ENCODE data around the gene CPM.
"Not testable (repeated sequence)": the region's sequence is repeated elsewhere in the genome, so short reads cannot be mapped to it uniquely, and the experiment has no call there.

The CPM gene

GRCh38 chr12:68824131-68824530, 108.8 kb downstream of the CPM start:
- DNase-seq: no peak
- intact Hi-C loops (cut with DNase I; ENCODE audit: low total_unique reads): no loop called here
- Histone ChIP-seq H3K4me3 (no peak overlapping the region), H3K27ac (no peak overlapping the region), H3K4me1 (peaks cover 0 to 7% (median 0%) of the 10 kb centered on the region in 4 donors), H3K36me3 (peaks cover 74 to 95% (median 77%) of the 10 kb centered on the region in 3 donors), H3K9me3 (no peaks in the 10 kb centered on the region), H3K27me3 (no peaks in the 10 kb centered on the region)
- no peak for TF ChIP-seq CTCF (IDR thresholded peaks at IDR 0.05)

DNA sequence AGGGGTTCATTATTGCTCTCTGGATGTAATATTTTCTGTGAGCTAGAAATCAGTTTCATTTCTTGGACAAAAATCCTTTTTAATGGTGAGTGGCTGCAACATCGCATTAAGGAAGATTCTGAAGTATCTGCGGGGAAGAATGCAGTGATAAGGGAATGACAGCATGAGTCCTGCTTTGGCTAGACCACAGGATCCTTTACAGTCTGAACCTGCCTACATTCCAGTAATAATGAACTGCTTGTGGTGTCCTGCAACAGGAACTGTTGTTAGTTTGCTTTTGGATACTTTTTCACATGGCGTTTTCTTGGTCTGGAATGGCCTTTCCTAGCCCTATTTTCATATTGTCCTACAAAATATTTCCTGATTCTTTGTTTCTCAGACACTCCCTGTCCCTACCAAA, 109.3 kb downstream of the CPM start:
- no peaks in the 10 kb centered on the region for H3K27me3 ChIP-seq
- no peak for DNase-seq
- intact Hi-C loops (cut with DNase I; ENCODE audit: low total_unique reads): no loop called here
- H3K4me1 ChIP-seq: peaks cover 0 to 7% (median 0%) of the 10 kb centered on the region in 4 donors
- H3K36me3 ChIP-seq: peaks cover 72 to 95% (median 77%) of the 10 kb centered on the region in 3 donors
- no peaks in the 10 kb centered on the region for H3K9me3 ChIP-seq
- no peak for TF ChIP-seq CTCF (IDR thresholded peaks at IDR 0.05)
- no peak overlapping the region for H3K4me3 ChIP-seq
- no peak overlapping the region for H3K27ac ChIP-seq

DNA sequence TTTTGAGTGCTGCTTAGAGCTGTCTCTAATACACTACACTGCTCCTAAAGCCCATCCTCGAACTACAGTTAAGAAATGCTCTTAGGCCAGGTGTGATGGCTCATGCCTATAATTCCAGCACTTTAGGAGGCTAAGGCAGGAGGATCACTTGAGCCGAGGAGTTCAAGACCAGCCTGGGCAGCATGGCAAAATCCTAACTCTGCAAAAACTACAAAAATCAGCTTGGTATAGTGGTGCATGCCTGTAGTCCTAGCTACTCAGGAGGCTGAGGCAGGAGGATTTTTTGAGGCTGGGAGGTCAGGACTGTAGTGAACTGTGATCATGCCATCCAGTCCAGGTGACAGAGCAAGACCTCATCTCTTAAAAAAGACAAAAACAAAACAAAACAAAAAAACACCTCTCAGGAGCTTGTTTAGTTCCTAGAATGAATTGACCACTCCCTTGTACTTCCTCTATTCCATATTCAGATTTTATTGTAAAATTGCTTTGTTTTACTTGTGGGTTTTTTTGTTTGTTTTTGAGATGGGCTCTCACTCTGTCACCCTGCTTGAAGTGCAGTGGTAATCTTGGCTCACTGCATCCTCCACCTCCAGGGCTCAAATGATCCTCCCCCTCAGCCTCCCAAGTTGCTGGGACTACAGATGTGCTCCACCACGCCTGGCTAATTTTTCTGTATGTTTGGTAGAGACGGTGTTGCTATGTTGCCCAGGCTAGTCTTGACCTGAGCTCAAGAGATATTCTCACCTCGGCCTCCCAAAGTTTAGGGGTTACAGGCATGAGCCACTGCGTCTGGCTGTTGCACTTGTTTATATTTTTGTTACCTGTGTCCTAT, 111.4 kb downstream of the CPM start:
- Histone ChIP-seq H3K4me3 (no peak overlapping the region), H3K4me1 (peaks cover 0 to 7% (median 0%) of the 10 kb centered on the region in 4 donors), H3K36me3 (peaks cover 70 to 96% (median 83%) of the 10 kb centered on the region in 3 donors), H3K27ac (no peak overlapping the region), H3K27me3 (no peaks in the 10 kb centered on the region), H3K9me3 (no peaks in the 10 kb centered on the region)
- no peak for DNase-seq
- no peak for TF ChIP-seq CTCF (IDR thresholded peaks at IDR 0.05)
- intact Hi-C loops (cut with DNase I; ENCODE audit: low total_unique reads): no loop called here

DNA sequence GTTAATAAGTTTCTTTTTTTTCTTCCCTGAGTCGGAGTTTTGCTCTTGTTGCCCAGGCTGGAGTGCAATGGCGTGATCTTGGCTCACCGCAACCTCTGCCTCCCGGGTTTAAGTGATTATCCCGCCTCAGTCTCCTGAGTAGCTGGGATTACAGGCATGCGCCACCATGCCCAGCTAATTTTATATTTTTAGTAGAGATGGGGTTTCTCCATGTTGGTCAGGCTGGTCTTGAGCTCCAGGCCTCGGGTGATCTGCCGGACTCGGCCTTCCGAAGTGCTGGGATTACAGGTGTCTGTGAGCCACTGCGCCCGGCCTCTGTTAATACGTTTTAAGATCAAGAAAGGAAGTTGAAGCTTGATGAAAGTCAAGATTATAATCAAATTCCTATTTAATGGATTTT, 113.5 kb downstream of the CPM start:
- not testable (repeated sequence) for DNase-seq, H3K27ac ChIP-seq, H3K27me3 ChIP-seq, H3K9me3 ChIP-seq, H3K4me3 ChIP-seq
- intact Hi-C loops (cut with DNase I; ENCODE audit: low total_unique reads): loop anchor here (10.0 kb wide), 1 partner anchor 495 kb away; no protein-coding TSS in a partner anchor
- H3K4me1 ChIP-seq: peaks cover 0 to 14% (median 6%) of the 10 kb centered on the region in 4 donors
- H3K36me3 ChIP-seq: peaks cover 69 to 92% (median 73%) of the 10 kb centered on the region in 3 donors

DNA sequence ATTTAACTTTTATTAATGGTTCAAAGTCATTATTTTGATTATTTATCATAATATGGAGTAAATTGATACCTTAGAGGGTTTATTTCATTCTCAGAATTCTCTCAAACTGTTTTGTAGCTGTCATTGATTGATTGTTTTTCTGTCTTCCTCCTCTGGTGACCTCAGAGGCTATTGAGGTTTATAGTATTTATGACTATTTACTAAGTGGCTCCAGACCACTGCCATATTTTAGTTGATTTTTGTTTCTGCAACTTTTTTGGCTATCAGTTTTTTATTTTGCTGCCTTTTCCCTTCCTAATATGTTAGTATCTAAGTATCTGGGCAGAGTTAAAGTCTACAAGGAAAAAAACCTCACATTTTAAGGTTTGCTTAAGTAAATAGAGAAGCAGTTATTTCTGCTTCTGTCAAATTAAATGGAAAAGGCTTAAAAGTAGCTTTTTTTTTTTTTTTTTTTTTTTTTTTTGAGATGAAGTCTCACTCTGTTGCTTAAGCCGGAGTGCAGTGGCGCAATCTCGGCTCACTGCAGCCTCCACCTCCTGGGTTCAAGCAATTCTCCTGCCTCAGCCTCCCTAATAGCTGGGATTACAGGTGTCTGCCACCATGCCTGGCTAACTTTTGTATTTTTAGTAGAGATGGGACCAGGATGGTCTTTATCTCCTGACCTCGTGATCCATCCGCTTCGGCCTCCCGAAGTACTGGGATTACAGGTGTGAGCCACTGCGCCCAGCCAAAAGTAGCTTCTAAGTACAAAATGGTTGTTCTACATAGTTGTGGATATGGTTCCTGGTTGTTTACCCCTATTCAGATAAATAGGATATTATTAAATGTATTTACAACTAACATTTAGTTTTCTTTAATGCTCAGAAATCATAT, 116.8 kb downstream of the CPM start:
- H3K36me3 ChIP-seq: peaks cover 58 to 78% (median 74%) of the 10 kb centered on the region in 3 donors
- intact Hi-C loops (cut with DNase I; ENCODE audit: low total_unique reads): loop anchor here (10.0 kb wide), 1 partner anchor 491 kb away; no protein-coding TSS in a partner anchor
- no peaks in the 10 kb centered on the region for H3K9me3 ChIP-seq
- H3K4me3 ChIP-seq: no peak overlapping the region
- no peak overlapping the region for H3K27ac ChIP-seq
- H3K27me3 ChIP-seq: no peaks in the 10 kb centered on the region
- no peak for TF ChIP-seq CTCF (IDR thresholded peaks at IDR 0.05)
- H3K4me1 ChIP-seq: peaks cover 0 to 45% (median 16%) of the 10 kb centered on the region in 4 donors
- DNase-seq: no peak
